Stomach (tissue), 19 donors: ENCODE data around the gene POLR3GL. TPM values are rescaled to one million over a fixed set of nuclear protein-coding genes. Genes with fewer than 3 reads are reported as not detected.

Experiments used
- DNase-seq, 2 donors: peaks; one replicate each; pipeline versions ENCODE4 v3.0.0 to v3.0.0-alpha.2; 2013 to 2019
- H3K27ac ChIP-seq, 5 donors: fragments of 200-600 bp in 4 of 5; sonication (generic) in 4 of 5; one replicate each; pipeline ENCODE4 v1.5.1; 2013 to 2019; ENCODE audit warnings: mild to moderate bottlenecking in 1 of 5, moderate library complexity in 1 of 5
- H3K27me3 ChIP-seq, 3 donors: fragments of 200-600 bp; sonication (generic); one replicate each; pipeline ENCODE4 v1.5.1; 2017 to 2019; ENCODE audit warnings: mixed run types in 1 of 3
- H3K36me3 ChIP-seq, 4 donors: fragments of 200-600 bp; sonication (generic); 1 replicate in 3 of 4; 2 replicates in 1 of 4; pipeline ENCODE4 v1.5.1; 2016 to 2019
- H3K4me1 ChIP-seq, 4 donors: fragments of 200-600 bp; sonication (generic); one replicate each; pipeline ENCODE4 v1.5.1; 2016 to 2019
- H3K4me3 ChIP-seq, 4 donors: fragments of 200-600 bp; sonication (generic) in 3 of 4; one replicate each; pipeline ENCODE4 v1.5.1; 2016 to 2019; ENCODE audit warnings: mild to moderate bottlenecking in 1 of 4
- H3K9me3 ChIP-seq, 4 donors: fragments of 200-600 bp; sonication (generic); one replicate each; pipeline ENCODE4 v1.5.1; 2016 to 2019
- CTCF ChIP-seq, 7 experiments: fragments of 450-650 bp in 4 of 7; fragments of 200-600 bp in 3 of 7; sonication (generic) in 3 of 7; IDR thresholded peaks; one replicate each; pipeline ENCODE4 v1.5.1; 2016 to 2019; ENCODE audit warnings: antibody characterized with exemption in 7 of 7, control low read depth in 2 of 7, mild to moderate bottlenecking in 1 of 7
- EP300 ChIP-seq: sonication (generic); formaldehyde crosslinking; IDR thresholded peaks from one replicate; pipeline ENCODE4 v1.6.1; 2017; ENCODE audit warnings: antibody characterized with exemption
- POLR2A ChIP-seq, 4 donors: fragments of 450-650 bp; IDR thresholded peaks; one replicate each; pipeline ENCODE4 v1.6.1; 2016; ENCODE audit warnings: antibody characterized with exemption in 4 of 4, control low read depth in 2 of 4, mild to moderate bottlenecking in 1 of 4, moderate library complexity in 1 of 4
- POLR2AphosphoS5 ChIP-seq, 3 donors: sonication (generic); formaldehyde crosslinking; IDR thresholded peaks; one replicate each; pipeline ENCODE4 v1.6.1; 2016; ENCODE audit warnings: antibody characterized with exemption in 3 of 3
- WGBS, 5 donors: extraction: QIAGEN DNeasy Blood & Tissue Kit in 3 of 5; methylation state at CpG; one replicate each; pipeline versions ENCODE4 v1.1.5 to v1.1.7; 2013 to 2018; 5-methylcytosine and 5-hydroxymethylcytosine counted together
- intact Hi-C: fragments of 100-400 bp; cut with DNase I; formaldehyde crosslinking; loops from one replicate; pipeline ENCODE4 v1.15.1; 2023; ENCODE audit warnings: low total_unique reads
- long read RNA-seq, 10 donors: transcript quantifications; one replicate each; lab custom pipeline, GENCODE V29; 2026
- polyA plus RNA-seq, 3 donors: library from polyadenylated mRNA; stranded (reverse); fragments of 200-250 nt; gene quantifications; one replicate each; pipeline ENCODE4 v1.2.3, GENCODE V29; 2013
- total RNA-seq, 5 donors: library from RNA; depleted of rRNA; stranded (reverse); fragments of >200 nt; gene quantifications; one replicate each; pipeline versions ENCODE4 v1.1.0 to v1.2.3, GENCODE V29; 2014 to 2016
- donor health status: healthy with polysubstance abuse.
- donor health status: Bipolar disorder and iron deficiency.
- donor health status: healthy.

Gene POLR3GL
- 100 to 1,000 TPM in 1 of 5 donors, 10 to 100 TPM in 3, 1 to 10 TPM in 1; 5.8 to 165 (median 18.9) TPM for total RNA-seq
- polyA plus RNA-seq = 10 to 100 TPM; 31.4 to 53.2 (median 43.9) TPM
- long read RNA-seq, donor 1, partial matches to known transcripts = 0 of 3 reads
- long read RNA-seq, donor 1, other reads (novel, unspliced or antisense) = 0 of 3 reads
- long read RNA-seq, donor 2, partial matches to known transcripts = 0 of 3 reads
- long read RNA-seq, donor 2, other reads (novel, unspliced or antisense) = 0 of 3 reads
- long read RNA-seq, donor 3, partial matches to known transcripts = 0 of 4 reads
- long read RNA-seq, donor 3, other reads (novel, unspliced or antisense) = 0 of 4 reads
- long read RNA-seq, donor 4, partial matches to known transcripts = 0 of 1 reads
- long read RNA-seq, donor 4, other reads (novel, unspliced or antisense) = 0 of 1 reads
- long read RNA-seq, donor 5, transcript POLR3GL-202 (8 exons, 1,165 nt) = major isoform, 5 of 5 reads
- long read RNA-seq, donor 5, partial matches to known transcripts = 0 of 5 reads
- long read RNA-seq, donor 5, other reads (novel, unspliced or antisense) = 0 of 5 reads
- long read RNA-seq, donor 6 = 0 reads
- long read RNA-seq, donor 7, transcript POLR3GL-202 (8 exons, 1,165 nt) = major isoform, 10 of 28 reads
- long read RNA-seq, donor 7, partial matches to known transcripts = 18 of 28 reads
- long read RNA-seq, donor 7, other reads (novel, unspliced or antisense) = 0 of 28 reads
- long read RNA-seq, donor 8, transcript POLR3GL-202 (8 exons, 1,165 nt) = major isoform, 7 of 7 reads
- long read RNA-seq, donor 8, partial matches to known transcripts = 0 of 7 reads
- long read RNA-seq, donor 8, other reads (novel, unspliced or antisense) = 0 of 7 reads
- long read RNA-seq, donor 9, partial matches to known transcripts = 0 of 4 reads
- long read RNA-seq, donor 9, other reads (novel, unspliced or antisense) = 0 of 4 reads
- long read RNA-seq, donor 10, partial matches to known transcripts = 0 of 2 reads
- long read RNA-seq, donor 10, other reads (novel, unspliced or antisense) = 0 of 2 reads

- peaks cover 14 to 60% (median 52%) of the 10 kb centered on the region in 4 donors for H3K4me1 ChIP-seq
- WGBS, 5 donors = 0 to 1% (median 0%) methylated on average over 27 to 37 of the region's 37 CpGs
- H3K4me3 ChIP-seq = peak within 1 kb of the TSS; percentile 52 to 67 (median 60)
- peaks cover 0 to 14% (median 8%) of the 10 kb centered on the region in 3 donors for H3K27me3 ChIP-seq
- H3K27ac ChIP-seq = peak within 1 kb of the TSS; percentile 83 to 99 (median 91)
- peak in 2 of 4 donors; percentile 37 to 76 for TF ChIP-seq POLR2A (IDR thresholded peaks at IDR 0.05)
- TF ChIP-seq POLR2AphosphoS5 (IDR thresholded peaks at IDR 0.05) = peak; percentile 92 to 95 (median 93)
- no peak for TF ChIP-seq EP300
- peak in 1 of 7 experiments; percentile 6 for TF ChIP-seq CTCF (IDR thresholded peaks at IDR 0.05)
- peaks cover 0 to 5% (median 0%) of the 10 kb centered on the region in 4 donors for H3K9me3 ChIP-seq
- H3K36me3 ChIP-seq = peaks cover 0 to 6% (median 3%) of the 10 kb centered on the region in 4 donors
- peak; percentile 97 to 98 for DNase-seq
- intact Hi-C loops = loop anchor here (5.0 kb wide), 1 partner anchor 42 kb away; no protein-coding TSS in a partner anchor
Measured at GRCh38 chr1:145964328-145965118, at the start of gene POLR3GL, which contains the start of gene ANKRD34A. Gene POLR3GL, plus strand, starts transcription at chr1:145964690. Its CDS starts 10,176 bp downstream, at chr1:145974866. Gene ANKRD34A, minus strand, starts transcription at chr1:145964575. Its CDS starts 2,816 bp downstream, at chr1:145961759.

GRCh38 chr1:145916745-145917144, 47.7 kb upstream of the POLR3GL start:
- WGBS, 5 donors = 66 to 75% (median 68%) methylated on average over 5 of the region's 5 CpGs
- H3K9me3 ChIP-seq = no peaks in the 10 kb centered on the region
- TF ChIP-seq POLR2A (IDR thresholded peaks at IDR 0.05) = no peak
- no peak for TF ChIP-seq EP300
- TF ChIP-seq CTCF (IDR thresholded peaks at IDR 0.05) = no peak
- no peak for TF ChIP-seq POLR2AphosphoS5 (IDR thresholded peaks at IDR 0.05)
- no peak for DNase-seq
- H3K4me3 ChIP-seq = no peak overlapping the region
- peak overlapping the region in 1 of 5 donors; percentile 90 for H3K27ac ChIP-seq
- H3K36me3 ChIP-seq = peaks cover 14 to 51% (median 50%) of the 10 kb centered on the region in 4 donors
- H3K27me3 ChIP-seq = no peaks in the 10 kb centered on the region
- intact Hi-C loops = no loop called here
- H3K4me1 ChIP-seq = peaks cover 18 to 38% (median 29%) of the 10 kb centered on the region in 4 donors

GRCh38 chr1:145917595-145917994, 46.9 kb upstream of the POLR3GL start:
- DNase-seq = no peak
- Histone ChIP-seq H3K4me3 (peak overlapping the region; percentile 92 to 100 (median 97)), H3K27ac (peak overlapping the region in 4 of 5 donors; percentile 87 to 90 (median 90)), H3K9me3 (no peaks in the 10 kb centered on the region), H3K36me3 (peaks cover 6 to 47% (median 44%) of the 10 kb centered on the region in 4 donors), H3K27me3 (no peaks in the 10 kb centered on the region), H3K4me1 (peaks cover 18 to 47% (median 32%) of the 10 kb centered on the region in 4 donors)
- TF ChIP-seq EP300 (no peak), CTCF (IDR thresholded peaks at IDR 0.05) (no peak), POLR2AphosphoS5 (IDR thresholded peaks at IDR 0.05) (no peak), POLR2A (IDR thresholded peaks at IDR 0.05) (no peak)
- 33 to 61% (median 45%) methylated on average over 5 of the region's 5 CpGs for WGBS, 5 donors
- intact Hi-C loops = no loop called here
